Neural cell (in vitro differentiated cells): ENCODE results near the gene ZC3H12D. TPM values are rescaled to one million over a fixed set of nuclear protein-coding genes. Genes with fewer than 3 reads are reported as not detected.

Experiments
- H2AFZ ChIP-seq: fragments of 200-600, 300-800 bp; sonication (generic), shearing (Covaris generic); 2 replicates; pipeline ENCODE4 v1.6.0; 2014; ENCODE audit warnings: low read depth, mild to moderate bottlenecking, antibody characterized with exemption, low read length, moderate library complexity
- H3F3A ChIP-seq: fragments of 200-600 bp; shearing (Covaris generic); 2 replicates; pipeline ENCODE4 v1.6.1; 2016; ENCODE audit warnings: mild to moderate bottlenecking, moderate library complexity, mixed read lengths, antibody characterized with exemption, low read length; ENCODE audit not compliant: insufficient read depth, poor library complexity, severe bottlenecking
- H3K27ac ChIP-seq: fragments of 200-600, 300-800 bp; sonication (generic), shearing (Covaris generic); 2 replicates; pipeline ENCODE4 v1.5.1; 2014; ENCODE audit warnings: mild to moderate bottlenecking, low read length, moderate library complexity
- H3K27me3 ChIP-seq: fragments of 300-800, 200-600 bp; sonication (generic), shearing (Covaris generic); 2 replicates; pipeline ENCODE4 v1.6.0; 2014; ENCODE audit warnings: mild to moderate bottlenecking, low read depth, low read length, moderate library complexity; ENCODE audit not compliant: insufficient read depth
- H3K36me3 ChIP-seq: fragments of 300-800, 200-600 bp; sonication (generic), shearing (Covaris generic); 2 replicates; pipeline ENCODE4 v1.5.1; 2014; ENCODE audit warnings: mild to moderate bottlenecking, antibody characterized with exemption, low read length, moderate library complexity; ENCODE audit not compliant: insufficient read depth
- H3K4me2 ChIP-seq: fragments of 300-800, 200-600 bp; sonication (generic), shearing (Covaris generic); 2 replicates; pipeline ENCODE4 v1.6.0; 2014; ENCODE audit warnings: mild to moderate bottlenecking, low read length
- H3K4me3 ChIP-seq: fragments of 300-800, 200-600 bp; sonication (generic), shearing (Covaris generic); 2 replicates; pipeline ENCODE4 v1.5.1; 2014; ENCODE audit warnings: mild to moderate bottlenecking, low read length, moderate library complexity
- H3K79me2 ChIP-seq: fragments of 200-600 bp; shearing (Covaris generic); replicated peaks from 2 replicates; pipeline ENCODE4 v1.6.0; 2014; ENCODE audit warnings: mild to moderate bottlenecking, low read length, moderate library complexity; ENCODE audit not compliant: insufficient read depth
- H3K9ac ChIP-seq: fragments of 300-800, 200-600 bp; sonication (generic), shearing (Covaris generic); 2 replicates; pipeline ENCODE4 v1.6.1; 2016; ENCODE audit warnings: mild to moderate bottlenecking, low read length, mixed read lengths
- H3K9me2 ChIP-seq: fragments of 200-600 bp; shearing (Covaris generic); 2 replicates; pipeline ENCODE4 v1.6.1; 2016; ENCODE audit warnings: mild to moderate bottlenecking, low read length, mixed read lengths; ENCODE audit not compliant: insufficient read depth
- H3K9me3 ChIP-seq: fragments of 200-600, 300-800 bp; sonication (generic), shearing (Covaris generic); 2 replicates; pipeline ENCODE4 v1.6.1; 2016; ENCODE audit warnings: mild to moderate bottlenecking, mixed run types, low read length, moderate library complexity, mixed read lengths
- H4K20me1 ChIP-seq: fragments of 200-600 bp; shearing (Covaris generic); 2 replicates; pipeline ENCODE4 v1.6.1; 2016; ENCODE audit warnings: mild to moderate bottlenecking, mixed run types; ENCODE audit not compliant: insufficient read depth
- CTCF ChIP-seq: fragments of 450-650 bp; IDR thresholded peaks from 2 replicates; pipeline ENCODE4 v1.5.1; 2014; ENCODE audit warnings: antibody characterized with exemption, mild to moderate bottlenecking, moderate library complexity; ENCODE audit not compliant: poor library complexity, severe bottlenecking
- EP300 ChIP-seq: fragments of 450-650 bp; conservative IDR thresholded peaks from 2 replicates; pipeline ENCODE4 v1.6.1; 2014; ENCODE audit warnings: antibody characterized with exemption, mild to moderate bottlenecking, moderate library complexity; ENCODE audit not compliant: poor library complexity, severe bottlenecking
- EZH2 ChIP-seq: fragments of 200-600, 300-800 bp; shearing (Covaris generic), sonication (generic); IDR thresholded peaks from 2 replicates; pipeline ENCODE4 v1.6.1; 2014; ENCODE audit warnings: antibody characterized with exemption, low read length, borderline replicate concordance, mild to moderate bottlenecking; ENCODE audit not compliant: insufficient read depth, poor library complexity, severe bottlenecking
- MXI1 ChIP-seq: fragments of 450-650 bp; conservative IDR thresholded peaks from 2 replicates; pipeline ENCODE4 v1.6.1; 2014; ENCODE audit warnings: antibody characterized with exemption, mild to moderate bottlenecking; ENCODE audit not compliant: poor library complexity, severe bottlenecking
- POLR2AphosphoS5 ChIP-seq: IDR thresholded peaks from 2 replicates; pipeline ENCODE4 v1.6.1; 2012
- RAD21 ChIP-seq: fragments of 450-650 bp; conservative IDR thresholded peaks from 2 replicates; pipeline ENCODE4 v1.6.1; 2014; ENCODE audit warnings: antibody characterized with exemption, mild to moderate bottlenecking, moderate library complexity
- REST ChIP-seq: IDR thresholded peaks from 2 replicates; pipeline ENCODE4 v1.6.1; 2012; ENCODE audit warnings: borderline replicate concordance
- SMC3 ChIP-seq: fragments of 450-650 bp; conservative IDR thresholded peaks from 2 replicates; pipeline ENCODE4 v1.6.1; 2014; ENCODE audit warnings: antibody characterized with exemption, mild to moderate bottlenecking, moderate library complexity; ENCODE audit not compliant: poor library complexity
- polyA plus RNA-seq: library from polyadenylated mRNA; depleted of rRNA; stranded (reverse); fragments of >200 nt; gene quantifications from 2 replicates; pipeline ENCODE4 v1.2.3, GENCODE V29; 2014

The ZC3H12D gene
- polyA plus RNA-seq, 1 donor from 2014 or later, result 1.0 TPM

- TF ChIP-seq EP300, result no peak
- no peak for TF ChIP-seq REST
- TF ChIP-seq CTCF, result no peak
- no peak for TF ChIP-seq MXI1
- no peak for TF ChIP-seq RAD21
- no peak for TF ChIP-seq POLR2AphosphoS5
- no peak overlapping the region for H3K4me2 ChIP-seq
- H3K27ac ChIP-seq, result no peak overlapping the region
- H3K9ac ChIP-seq, result no peak overlapping the region
- no peak overlapping the region for H2AFZ ChIP-seq
- no peak overlapping the region for H3K4me3 ChIP-seq
- H3K79me2 ChIP-seq, result no peaks in the 10 kb centered on the region
- no peaks in the 10 kb centered on the region for H3K36me3 ChIP-seq
- H3F3A ChIP-seq, result no peaks in the 10 kb centered on the region
- H3K9me3 ChIP-seq, result no peaks in the 10 kb centered on the region
- H3K9me2 ChIP-seq, result no peaks in the 10 kb centered on the region
- H3K27me3 ChIP-seq, result no peaks in the 10 kb centered on the region
- H4K20me1 ChIP-seq, result no peaks in the 10 kb centered on the region
Measured at GRCh38 chr6:149493761-149494320, 9.0 kb upstream of the ZC3H12D start.

GRCh38 chr6:149492798-149493343 is 8.1 kb upstream of the ZC3H12D start:
- H3K79me2 ChIP-seq, result no peaks in the 10 kb centered on the region
- no peak overlapping the region for H3K4me2 ChIP-seq
- no peaks in the 10 kb centered on the region for H3K9me2 ChIP-seq
- H3K36me3 ChIP-seq, result no peaks in the 10 kb centered on the region
- no peaks in the 10 kb centered on the region for H3F3A ChIP-seq
- no peak for TF ChIP-seq EZH2
- TF ChIP-seq CTCF, result no peak
- TF ChIP-seq SMC3, result no peak
- TF ChIP-seq RAD21, result no peak
- H3K27me3 ChIP-seq, result no peaks in the 10 kb centered on the region
- H4K20me1 ChIP-seq, result no peaks in the 10 kb centered on the region
- no peak overlapping the region for H2AFZ ChIP-seq
- H3K9ac ChIP-seq, result no peak overlapping the region
- no peaks in the 10 kb centered on the region for H3K9me3 ChIP-seq
- no peak overlapping the region for H3K4me3 ChIP-seq
- no peak overlapping the region for H3K27ac ChIP-seq
